SK-N-SH treated with all-trans-retinoic acid at 6 μM for 48 hours (cell line): Measurements from ENCODE around the gene PHF21B.

Experiments used
- ATAC-seq: fragments of 200-7000 bp; cut with Tn5 transposase; 3 replicates; pipeline ENCODE4 v1.9.1; 2020; ENCODE audit warnings: mild to moderate bottlenecking, moderate library complexity
- ARNTL ChIP-seq: fragments of 450-650 bp; formaldehyde crosslinking; IDR thresholded peaks from 2 replicates; pipeline ENCODE4 v1.5.0; 2020; ENCODE audit warnings: low read depth, mild to moderate bottlenecking, moderate library complexity, borderline replicate concordance
- BACH2 ChIP-seq: fragments of 250-450 bp; sonication (Bioruptor Pico); IDR thresholded peaks from 2 replicates; pipeline ENCODE4 v1.9.0; 2021; ENCODE audit warnings: mild to moderate bottlenecking, borderline replicate concordance
- CREB5 ChIP-seq: fragments of 250-450 bp; sonication (Bioruptor Pico); IDR thresholded peaks from 2 replicates; pipeline ENCODE4 v1.5.1; 2020; ENCODE audit warnings: low read depth, mild to moderate bottlenecking, moderate library complexity
- CSDC2 ChIP-seq: fragments of 250-450 bp; sonication (Bioruptor Pico); IDR thresholded peaks from 2 replicates; pipeline ENCODE4 v1.5.0; 2020; ENCODE audit warnings: mild to moderate bottlenecking, moderate library complexity
- CSRNP3 ChIP-seq: fragments of 250-450 bp; sonication (Bioruptor Pico); IDR thresholded peaks from 2 replicates; pipeline ENCODE4 v1.5.1; 2021; ENCODE audit warnings: mild to moderate bottlenecking, moderate library complexity
- GLIS3 ChIP-seq: fragments of 250-450 bp; sonication (Bioruptor Pico); IDR thresholded peaks from 2 replicates; pipeline ENCODE4 v1.5.0; 2020; ENCODE audit warnings: mild to moderate bottlenecking, moderate library complexity
- ISL1 ChIP-seq: fragments of 250-450 bp; sonication (Bioruptor Pico); IDR thresholded peaks from 2 replicates; pipeline ENCODE4 v2.1.2; 2022; ENCODE audit warnings: mild to moderate bottlenecking, moderate library complexity
- OSR1 ChIP-seq: fragments of 250-450 bp; sonication (Bioruptor Pico); IDR thresholded peaks from 2 replicates; pipeline ENCODE4 v1.8.0; 2022; ENCODE audit warnings: moderate library complexity, mild to moderate bottlenecking, inconsistent platforms
- POU6F1 ChIP-seq: fragments of 250-450 bp; sonication (Bioruptor Pico); IDR thresholded peaks from 2 replicates; pipeline ENCODE4 v1.8.0; 2021; ENCODE audit warnings: low read depth, mild to moderate bottlenecking, moderate library complexity, borderline replicate concordance
- PPARA ChIP-seq: fragments of 250-450 bp; sonication (Bioruptor Pico); IDR thresholded peaks from 2 replicates; pipeline ENCODE4 v1.5.0; 2020; ENCODE audit warnings: mild to moderate bottlenecking, borderline replicate concordance
- RARB ChIP-seq: fragments of 250-450 bp; sonication (Bioruptor Pico); IDR thresholded peaks from 2 replicates; pipeline ENCODE4 v1.8.0; 2021; ENCODE audit warnings: mild to moderate bottlenecking, moderate library complexity
- SNAI2 ChIP-seq: fragments of 250-450 bp; sonication (Bioruptor Pico); IDR thresholded peaks from 2 replicates; pipeline ENCODE4 v1.5.0; 2020; ENCODE audit warnings: mild to moderate bottlenecking, moderate library complexity
- TCF4 ChIP-seq: fragments of 250-450 bp; sonication (Bioruptor Pico); IDR thresholded peaks from 2 replicates; pipeline ENCODE4 v1.8.0; 2021; ENCODE audit warnings: mild to moderate bottlenecking, moderate library complexity, borderline replicate concordance
- TOX ChIP-seq: fragments of 250-450 bp; sonication (Bioruptor Pico); IDR thresholded peaks from 2 replicates; pipeline ENCODE4 v1.8.0; 2021; ENCODE audit warnings: mild to moderate bottlenecking, moderate library complexity, borderline replicate concordance
- ZFP3 ChIP-seq: fragments of 250-450 bp; sonication (Bioruptor Pico); IDR thresholded peaks from 2 replicates; pipeline ENCODE4 v1.5.0; 2020; ENCODE audit warnings: mild to moderate bottlenecking, moderate library complexity
- ZFP30 ChIP-seq: fragments of 450-650 bp; formaldehyde crosslinking; IDR thresholded peaks from 2 replicates; pipeline ENCODE4 v1.5.0; 2022; ENCODE audit warnings: mild to moderate bottlenecking, moderate library complexity
- ZNF565 ChIP-seq: fragments of 450-650 bp; formaldehyde crosslinking; conservative IDR thresholded peaks from 2 replicates; pipeline ENCODE4 v1.5.0; 2020; ENCODE audit warnings: low read depth, mild to moderate bottlenecking, moderate library complexity
- ZNF70 ChIP-seq: fragments of 450-650 bp; formaldehyde crosslinking; IDR thresholded peaks from 2 replicates; pipeline ENCODE4 v1.5.0; 2020; ENCODE audit warnings: mild to moderate bottlenecking, moderate library complexity
- TF ChIP-seq, protein P1 (sequence below): fragments of 250-450 bp; sonication (Bioruptor Pico); IDR thresholded peaks from 2 replicates; pipeline ENCODE4 v1.8.0; 2020; ENCODE audit warnings: mild to moderate bottlenecking, moderate library complexity, borderline replicate concordance
- TF ChIP-seq, protein P2 (sequence below): fragments of 250-450 bp; sonication (Bioruptor Pico); IDR thresholded peaks from 2 replicates; pipeline ENCODE4 v1.5.0; 2020; ENCODE audit warnings: mild to moderate bottlenecking, moderate library complexity

Gene PHF21B

DNA sequence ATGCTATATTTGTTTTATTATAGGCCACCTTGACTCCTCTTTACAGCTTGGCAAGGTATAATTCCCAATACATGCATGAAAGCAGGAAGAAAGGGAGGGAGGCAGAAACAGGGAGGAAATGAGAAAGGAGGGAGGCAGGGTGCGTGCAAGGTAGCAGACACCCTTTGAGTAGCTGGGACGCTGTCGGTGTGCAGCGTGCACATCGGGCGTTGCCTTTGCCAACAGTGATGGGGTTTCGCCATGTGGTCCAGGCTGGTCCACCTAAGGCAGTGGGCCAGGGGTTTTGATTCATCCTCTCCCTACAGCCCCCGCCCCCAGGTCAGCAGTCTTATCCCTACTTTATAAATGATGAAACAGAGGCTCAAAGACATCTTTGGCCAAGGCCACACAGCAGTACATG, 25.0 kb upstream of the PHF21B start:
- ATAC-seq: no peak
- TF ChIP-seq, protein P1, sequence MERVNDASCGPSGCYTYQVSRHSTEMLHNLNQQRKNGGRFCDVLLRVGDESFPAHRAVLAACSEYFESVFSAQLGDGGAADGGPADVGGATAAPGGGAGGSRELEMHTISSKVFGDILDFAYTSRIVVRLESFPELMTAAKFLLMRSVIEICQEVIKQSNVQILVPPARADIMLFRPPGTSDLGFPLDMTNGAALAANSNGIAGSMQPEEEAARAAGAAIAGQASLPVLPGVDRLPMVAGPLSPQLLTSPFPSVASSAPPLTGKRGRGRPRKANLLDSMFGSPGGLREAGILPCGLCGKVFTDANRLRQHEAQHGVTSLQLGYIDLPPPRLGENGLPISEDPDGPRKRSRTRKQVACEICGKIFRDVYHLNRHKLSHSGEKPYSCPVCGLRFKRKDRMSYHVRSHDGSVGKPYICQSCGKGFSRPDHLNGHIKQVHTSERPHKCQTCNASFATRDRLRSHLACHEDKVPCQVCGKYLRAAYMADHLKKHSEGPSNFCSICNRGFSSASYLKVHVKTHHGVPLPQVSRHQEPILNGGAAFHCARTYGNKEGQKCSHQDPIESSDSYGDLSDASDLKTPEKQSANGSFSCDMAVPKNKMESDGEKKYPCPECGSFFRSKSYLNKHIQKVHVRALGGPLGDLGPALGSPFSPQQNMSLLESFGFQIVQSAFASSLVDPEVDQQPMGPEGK (CRISPR knock-in tag): no peak
- no peak for TF ChIP-seq ISL1 (CRISPR knock-in tag)
- TF ChIP-seq CREB5 (CRISPR knock-in tag): no peak
- no peak for TF ChIP-seq ARNTL (CRISPR knock-in tag)
- TF ChIP-seq ZFP3: no peak
- no peak for TF ChIP-seq GLIS3 (CRISPR knock-in tag)
- no peak for TF ChIP-seq BACH2 (CRISPR knock-in tag)
- no peak for TF ChIP-seq RARB (CRISPR knock-in tag)

GRCh38 chr22:45034156-45034555, 24.4 kb upstream of the PHF21B start:
- TF ChIP-seq ZNF70 (CRISPR knock-in tag): no peak
- no peak for TF ChIP-seq CSRNP3 (CRISPR knock-in tag)
- TF ChIP-seq OSR1 (CRISPR knock-in tag): no peak
- TF ChIP-seq ZFP3: no peak
- no peak for TF ChIP-seq GLIS3 (CRISPR knock-in tag)
- TF ChIP-seq TOX (CRISPR knock-in tag): no peak
- no peak for TF ChIP-seq BACH2 (CRISPR knock-in tag)
- TF ChIP-seq, protein P1 (CRISPR knock-in tag): no peak
- TF ChIP-seq RARB (CRISPR knock-in tag): no peak
- no peak for TF ChIP-seq ARNTL (CRISPR knock-in tag)
- TF ChIP-seq POU6F1 (CRISPR knock-in tag): no peak
- TF ChIP-seq ZFP30 (CRISPR knock-in tag): no peak
- no peak for TF ChIP-seq SNAI2
- no peak for TF ChIP-seq PPARA
- TF ChIP-seq ZNF565 (CRISPR knock-in tag): no peak
- no peak for TF ChIP-seq TCF4
- TF ChIP-seq ISL1 (CRISPR knock-in tag): no peak
- no peak for ATAC-seq

DNA sequence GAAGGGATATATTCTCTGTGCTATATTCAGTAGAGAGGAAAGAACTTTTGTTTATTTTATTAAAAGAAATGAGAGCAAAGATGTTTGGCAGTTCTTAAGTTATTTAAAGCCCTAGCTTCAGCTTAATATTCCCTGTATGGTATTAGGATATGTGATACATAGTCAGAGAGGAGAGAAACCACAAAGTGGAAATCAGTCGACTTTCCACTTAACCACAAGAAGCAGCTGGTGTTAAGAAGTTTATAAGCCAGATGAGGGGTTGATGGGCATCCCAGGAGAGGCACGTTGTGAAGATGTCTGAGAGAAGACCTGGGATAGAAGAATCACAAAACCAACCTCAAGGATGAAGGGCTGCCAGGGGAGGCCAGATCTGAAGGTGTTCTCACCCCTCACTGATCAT, 23.3 kb upstream of the PHF21B start:
- no peak for TF ChIP-seq ZNF70 (CRISPR knock-in tag)
- no peak for TF ChIP-seq SNAI2
- TF ChIP-seq, protein P2, sequence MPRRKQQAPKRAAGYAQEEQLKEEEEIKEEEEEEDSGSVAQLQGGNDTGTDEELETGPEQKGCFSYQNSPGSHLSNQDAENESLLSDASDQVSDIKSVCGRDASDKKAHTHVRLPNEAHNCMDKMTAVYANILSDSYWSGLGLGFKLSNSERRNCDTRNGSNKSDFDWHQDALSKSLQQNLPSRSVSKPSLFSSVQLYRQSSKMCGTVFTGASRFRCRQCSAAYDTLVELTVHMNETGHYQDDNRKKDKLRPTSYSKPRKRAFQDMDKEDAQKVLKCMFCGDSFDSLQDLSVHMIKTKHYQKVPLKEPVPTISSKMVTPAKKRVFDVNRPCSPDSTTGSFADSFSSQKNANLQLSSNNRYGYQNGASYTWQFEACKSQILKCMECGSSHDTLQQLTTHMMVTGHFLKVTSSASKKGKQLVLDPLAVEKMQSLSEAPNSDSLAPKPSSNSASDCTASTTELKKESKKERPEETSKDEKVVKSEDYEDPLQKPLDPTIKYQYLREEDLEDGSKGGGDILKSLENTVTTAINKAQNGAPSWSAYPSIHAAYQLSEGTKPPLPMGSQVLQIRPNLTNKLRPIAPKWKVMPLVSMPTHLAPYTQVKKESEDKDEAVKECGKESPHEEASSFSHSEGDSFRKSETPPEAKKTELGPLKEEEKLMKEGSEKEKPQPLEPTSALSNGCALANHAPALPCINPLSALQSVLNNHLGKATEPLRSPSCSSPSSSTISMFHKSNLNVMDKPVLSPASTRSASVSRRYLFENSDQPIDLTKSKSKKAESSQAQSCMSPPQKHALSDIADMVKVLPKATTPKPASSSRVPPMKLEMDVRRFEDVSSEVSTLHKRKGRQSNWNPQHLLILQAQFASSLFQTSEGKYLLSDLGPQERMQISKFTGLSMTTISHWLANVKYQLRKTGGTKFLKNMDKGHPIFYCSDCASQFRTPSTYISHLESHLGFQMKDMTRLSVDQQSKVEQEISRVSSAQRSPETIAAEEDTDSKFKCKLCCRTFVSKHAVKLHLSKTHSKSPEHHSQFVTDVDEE (CRISPR knock-in tag): no peak
- TF ChIP-seq CSDC2 (CRISPR knock-in tag): no peak
- TF ChIP-seq ZFP3: no peak
- no peak for TF ChIP-seq PPARA
- TF ChIP-seq ARNTL (CRISPR knock-in tag): no peak
- TF ChIP-seq ISL1 (CRISPR knock-in tag): no peak
- no peak for TF ChIP-seq TCF4
- TF ChIP-seq CSRNP3 (CRISPR knock-in tag): no peak
- TF ChIP-seq RARB (CRISPR knock-in tag): no peak
- no peak for TF ChIP-seq POU6F1 (CRISPR knock-in tag)
- no peak for TF ChIP-seq ZFP30 (CRISPR knock-in tag)
- no peak for TF ChIP-seq CREB5 (CRISPR knock-in tag)
- no peak for ATAC-seq
